CD4-positive, alpha-beta T cell treated with Interleukin-15 for 4 hours (primary cell): ENCODE measurements around the gene SLC12A3.
A peak's percentile ranks its signal among the peaks of the same experiment; 100 is the strongest.

ENCODE experiments used
- DNase-seq: peaks from one replicate; pipeline ENCODE4 v3.0.0-alpha.2; 2020; ENCODE audit warnings: low spot score

SLC12A3 gene

GRCh38 chr16:56891685-56892084, 26.7 kb downstream of the SLC12A3 start:
- no peak for DNase-seq

GRCh38 chr16:56892705-56893104, 27.7 kb downstream of the SLC12A3 start:
- no peak for DNase-seq

GRCh38 chr16:56894331-56894917, 29.4 kb downstream of the SLC12A3 start:
- no peak for DNase-seq

- no peak for DNase-seq
Measured at GRCh38 chr16:56895813-56896212, 30.8 kb downstream of the SLC12A3 start.

GRCh38 chr16:56896244-56896643, 31.2 kb downstream of the SLC12A3 start:
- no peak for DNase-seq

- no peak for DNase-seq
Measured at GRCh38 chr16:56897026-56897799, 32.2 kb downstream of the SLC12A3 start.

GRCh38 chr16:56898847-56899246, 33.8 kb downstream of the SLC12A3 start:
- DNase-seq = no peak

- no peak for DNase-seq
Measured at GRCh38 chr16:56903866-56904265, 38.9 kb downstream of the SLC12A3 start.

- no peak for DNase-seq
Measured at GRCh38 chr16:56907401-56907800, 42.4 kb downstream of the SLC12A3 start.

GRCh38 chr16:56909527-56909979, 44.5 kb downstream of the SLC12A3 start:
- no peak for DNase-seq

- no peak for DNase-seq
Measured at GRCh38 chr16:56910112-56910511, 45.1 kb downstream of the SLC12A3 start.

GRCh38 chr16:56910654-56911539, 45.9 kb downstream of the SLC12A3 start:
- no peak for DNase-seq

- no peak for DNase-seq
Measured at GRCh38 chr16:56911771-56912571, 47.0 kb downstream of the SLC12A3 start.

GRCh38 chr16:56912746-56913708, 48.0 kb downstream of the SLC12A3 start:
- no peak for DNase-seq

GRCh38 chr16:56914896-56915295, 49.9 kb downstream of the SLC12A3 start:
- no peak for DNase-seq

GRCh38 chr16:56915336-56916119, 50.5 kb downstream of the SLC12A3 start:
- no peak for DNase-seq

GRCh38 chr16:56916571-56917403, 51.8 kb downstream of the SLC12A3 start:
- DNase-seq = peak; percentile 34

GRCh38 chr16:56918467-56919012, 53.5 kb downstream of the SLC12A3 start:
- DNase-seq = no peak
